CD4-positive, alpha-beta T cell treated with Interleukin-17A for 1 hour (primary cell): ENCODE measurements around the gene ERCC2.
"Not testable (repeated sequence)": the region's sequence is repeated elsewhere in the genome, so short reads cannot be mapped to it uniquely, and the experiment has no call there.

Experiments used
- DNase-seq: peaks from one replicate; pipeline ENCODE4 v3.0.0-alpha.2; 2020

The ERCC2 gene

DNA sequence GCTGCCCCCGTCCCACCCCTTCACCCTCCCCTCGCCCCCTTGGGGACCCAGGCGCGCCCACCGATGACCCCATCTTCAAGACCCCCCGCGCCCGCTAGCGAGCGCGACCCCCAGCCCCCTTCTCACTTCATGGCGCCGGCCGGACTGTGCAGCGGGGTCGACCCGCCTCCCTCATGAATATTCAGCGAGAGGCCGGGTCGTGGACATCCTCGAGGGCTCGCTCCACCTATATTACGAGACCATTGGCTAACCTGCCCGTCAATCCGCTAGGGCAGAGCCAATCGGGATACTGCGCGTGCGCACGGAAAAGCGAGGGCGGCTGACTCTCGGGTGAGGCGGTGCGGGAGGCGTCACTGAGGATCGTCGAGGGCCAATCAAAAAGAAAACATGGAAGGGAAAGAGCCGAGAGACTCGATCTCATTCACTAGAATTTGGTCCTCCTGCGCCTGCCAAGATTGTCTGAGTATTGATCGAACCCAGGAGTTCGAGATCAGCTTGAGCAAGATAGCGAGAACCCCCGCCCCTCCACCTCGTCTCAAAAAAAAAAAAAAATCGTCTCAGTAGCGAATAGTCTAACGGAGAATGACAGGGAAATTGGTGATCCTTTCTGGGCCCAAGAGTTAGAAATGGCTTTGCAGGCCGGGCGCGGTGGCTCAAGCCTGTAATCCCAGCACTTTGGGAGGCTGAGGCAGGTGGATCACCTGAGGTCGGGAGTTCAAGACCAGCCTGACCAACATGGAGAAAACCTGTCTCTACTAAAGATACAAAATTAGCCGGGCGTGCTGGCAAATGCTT, at the start of gene ERCC2:
ERCC2 (minus strand) TSS at position 164 of the 795 bp plus-strand sequence; CDS start at position 131, 33 bp downstream.
- DNase-seq: peak; percentile 100

DNA sequence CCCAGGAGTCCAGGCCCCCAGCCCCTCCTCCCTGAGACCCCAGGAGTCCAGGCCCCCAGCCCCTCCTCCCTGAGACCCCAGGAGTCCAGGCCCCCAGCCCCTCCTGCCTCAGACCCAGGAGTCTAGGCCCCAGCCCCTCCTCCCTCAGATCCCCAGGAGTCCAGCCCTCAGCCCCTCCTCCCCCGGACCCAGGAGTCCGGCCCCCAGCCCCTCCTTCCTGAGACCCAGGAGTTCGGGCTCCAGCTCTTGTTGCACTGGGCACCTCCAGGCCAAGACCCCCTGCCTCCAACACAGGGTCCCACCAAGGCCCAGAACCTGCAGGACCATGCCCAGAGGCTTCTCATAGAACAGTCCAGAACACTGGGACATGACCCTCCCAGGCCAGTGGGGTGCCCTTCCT, 49.5 kb upstream of the ERCC2 start:
- DNase-seq: no peak

DNA sequence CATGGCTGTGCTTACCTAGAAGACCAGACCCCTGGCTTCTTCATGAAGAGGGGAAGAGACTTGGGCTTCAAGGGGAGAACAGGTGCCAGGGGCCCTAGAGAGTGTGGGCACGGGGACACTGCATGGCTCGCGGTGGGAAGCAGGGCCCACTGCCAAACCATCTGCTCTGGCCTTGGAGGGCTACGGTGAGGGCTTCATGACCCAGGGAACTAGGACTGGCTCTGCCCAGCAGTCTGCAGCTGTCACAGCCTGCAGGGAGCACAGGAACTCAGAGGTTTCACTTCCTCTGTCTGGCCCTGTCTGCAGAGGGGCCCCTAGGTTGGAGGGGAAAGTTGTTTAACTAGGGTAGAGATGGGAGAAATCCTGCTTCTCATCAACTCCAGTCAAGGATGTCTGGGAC, 49.0 kb upstream of the ERCC2 start:
- no peak for DNase-seq

DNA sequence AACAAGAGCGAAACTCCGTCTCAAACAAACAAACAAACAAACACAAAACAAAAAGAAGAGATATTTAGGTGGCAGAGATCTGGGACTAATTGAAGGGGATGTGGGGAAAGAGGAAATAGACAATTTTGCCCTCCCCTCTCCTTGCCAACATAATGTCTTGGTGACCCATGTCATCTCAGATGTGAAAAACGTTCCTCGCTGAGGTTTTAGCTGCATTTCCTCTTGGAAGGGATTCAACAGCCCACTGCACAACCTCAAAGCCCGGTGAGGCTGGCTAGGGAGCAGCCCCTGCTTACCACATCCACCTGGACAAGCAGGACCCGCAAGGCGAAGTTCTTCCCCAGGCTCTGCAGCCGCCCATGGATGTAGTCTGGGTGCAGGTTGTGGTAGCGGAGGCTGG, 48.4 kb upstream of the ERCC2 start:
- no peak for DNase-seq

DNA sequence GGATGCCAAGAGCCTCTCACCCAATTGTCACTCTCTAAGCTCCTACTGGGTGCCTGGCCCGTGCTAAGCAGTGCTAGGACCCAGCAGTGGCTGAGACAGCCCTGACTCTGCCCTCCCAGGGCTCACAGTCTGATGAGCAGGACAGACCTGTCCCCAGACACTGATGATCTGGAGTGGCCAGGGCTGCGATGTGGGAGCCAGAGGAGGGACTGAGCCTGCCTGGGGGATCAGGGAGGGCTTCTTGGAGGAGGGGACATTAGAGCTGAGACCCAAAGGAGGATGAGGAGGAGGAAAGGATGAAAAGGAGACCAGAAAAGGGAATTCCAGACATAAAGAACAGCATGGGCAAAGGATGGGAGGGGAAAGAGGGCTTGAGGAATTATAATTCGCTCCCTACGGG, 46.8 kb upstream of the ERCC2 start:
- no peak for DNase-seq

DNA sequence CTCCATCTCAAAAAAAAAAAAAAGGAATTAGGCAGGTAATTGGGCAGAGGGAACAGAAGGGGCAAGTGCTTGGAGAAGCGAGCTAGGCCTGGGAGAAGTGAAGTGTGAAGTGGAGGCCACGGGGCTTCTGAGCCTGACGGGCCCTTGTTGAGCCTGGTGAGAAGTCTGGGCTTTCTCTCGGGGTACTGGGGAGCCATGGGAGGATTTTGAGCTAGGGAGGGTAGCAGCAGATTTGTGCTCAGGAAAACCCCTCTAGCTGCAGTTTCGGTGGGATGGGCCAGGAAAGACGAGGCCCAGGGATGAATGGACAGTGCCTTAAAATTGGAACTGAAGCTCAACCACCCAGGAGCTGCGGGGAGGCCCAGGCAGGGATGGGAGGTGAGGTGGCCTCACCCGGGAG, 44.1 kb upstream of the ERCC2 start:
- DNase-seq: no peak

DNA sequence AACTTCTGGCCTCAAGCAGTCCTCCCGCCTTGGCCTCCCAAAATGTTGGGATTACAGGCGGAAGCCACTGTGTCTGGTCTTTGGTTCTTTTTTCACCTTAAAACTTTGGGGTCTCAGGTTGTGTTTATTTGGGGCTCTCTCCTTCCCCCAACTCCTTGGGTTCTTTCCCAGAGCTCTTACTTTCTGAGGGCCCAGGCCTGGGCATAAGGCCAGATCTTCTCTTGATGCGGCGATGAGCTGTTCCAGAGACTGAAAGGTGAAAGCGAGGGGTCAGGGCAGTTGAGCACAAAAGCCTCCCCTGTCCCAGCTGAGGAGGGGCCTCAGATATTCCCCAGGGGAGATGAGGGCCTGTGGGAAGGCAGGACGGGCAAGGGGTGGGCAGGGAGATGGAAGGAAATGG, 43.1 kb upstream of the ERCC2 start:
- DNase-seq: no peak

DNA sequence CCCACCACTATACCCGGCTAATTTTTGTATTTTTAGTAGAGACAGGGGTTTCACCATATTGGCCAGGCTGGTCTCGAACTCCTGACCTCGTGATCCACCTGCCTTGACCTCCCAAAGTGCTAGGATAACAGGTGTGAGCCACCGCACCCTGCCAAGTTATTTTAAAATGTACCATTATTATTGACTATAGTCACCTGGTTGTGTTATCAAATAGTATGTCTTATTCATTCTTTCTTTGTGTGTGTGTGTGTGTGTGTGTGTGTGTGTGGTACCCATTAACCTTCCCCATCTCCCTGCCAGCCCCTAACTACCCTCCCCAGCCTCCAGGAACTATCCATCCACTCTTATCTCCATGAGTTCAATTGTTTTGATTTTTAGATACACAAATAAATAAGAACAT, 40.0 kb upstream of the ERCC2 start:
- DNase-seq: not testable (repeated sequence)

DNA sequence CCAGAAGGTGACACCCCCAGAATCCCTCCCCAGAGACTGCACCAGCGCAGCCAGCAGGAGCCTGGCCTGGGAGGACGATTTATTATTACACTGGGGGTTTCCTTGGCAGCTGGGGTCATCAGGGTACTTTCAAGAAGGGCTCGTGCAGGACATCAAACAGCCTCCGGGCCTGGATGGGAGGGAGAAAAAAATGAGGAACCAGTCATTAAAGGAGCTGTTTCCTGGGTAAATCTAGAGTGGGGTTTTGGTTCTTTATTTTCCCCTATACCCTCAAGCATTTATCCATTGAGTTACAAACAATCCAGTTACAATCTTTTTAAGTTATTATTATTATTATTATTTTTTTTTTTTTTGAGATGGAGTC, 39.2 kb upstream of the ERCC2 start:
- no peak for DNase-seq

DNA sequence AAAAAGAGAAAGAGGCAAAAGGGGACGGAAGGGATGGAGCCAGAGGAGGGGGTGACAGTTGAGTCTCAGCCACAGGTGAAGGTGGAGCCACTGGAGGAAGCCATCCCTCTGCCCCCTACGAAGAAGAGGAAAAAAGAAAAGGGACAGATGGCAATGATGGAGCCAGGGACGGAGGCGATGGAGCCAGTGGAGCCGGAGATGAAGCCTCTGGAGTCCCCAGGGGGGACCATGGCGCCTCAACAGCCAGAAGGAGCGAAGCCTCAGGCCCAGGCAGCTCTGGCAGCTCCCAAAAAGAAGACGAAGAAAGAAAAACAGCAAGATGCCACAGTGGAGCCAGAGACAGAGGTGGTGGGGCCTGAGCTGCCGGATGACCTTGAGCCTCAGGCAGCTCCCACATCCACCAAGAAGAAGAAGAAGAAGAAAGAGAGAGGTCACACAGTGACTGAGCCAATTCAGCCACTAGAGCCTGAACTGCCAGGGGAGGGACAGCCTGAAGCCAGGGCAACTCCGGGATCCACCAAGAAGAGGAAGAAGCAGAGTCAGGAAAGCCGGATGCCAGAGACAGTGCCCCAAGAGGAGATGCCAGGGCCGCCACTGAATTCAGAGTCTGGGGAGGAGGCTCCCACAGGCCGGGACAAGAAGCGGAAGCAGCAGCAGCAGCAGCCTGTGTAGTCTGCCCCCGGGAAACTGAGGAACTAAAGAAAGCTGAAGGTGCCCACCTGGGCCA, 38.6 kb upstream of the ERCC2 start:
- DNase-seq: no peak

DNA sequence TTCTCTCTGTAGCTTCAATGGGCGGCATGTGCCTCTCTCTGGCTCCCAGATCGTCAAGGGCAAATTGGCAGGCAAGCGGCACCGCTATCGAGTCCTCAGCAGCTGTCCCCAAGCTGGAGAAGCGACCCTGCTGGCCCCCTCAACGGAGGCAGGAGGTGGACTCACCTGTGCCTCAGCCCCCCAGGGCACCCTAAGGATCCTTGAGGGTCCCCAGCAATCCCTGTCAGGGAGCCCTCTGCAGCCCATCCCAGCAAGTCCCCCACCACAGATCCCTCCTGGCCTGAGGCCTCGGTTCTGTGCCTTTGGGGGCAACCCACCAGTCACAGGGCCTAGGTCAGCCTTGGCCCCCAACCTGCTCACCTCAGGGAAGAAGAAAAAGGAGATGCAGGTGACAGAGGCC, 37.7 kb upstream of the ERCC2 start:
- DNase-seq: no peak

DNA sequence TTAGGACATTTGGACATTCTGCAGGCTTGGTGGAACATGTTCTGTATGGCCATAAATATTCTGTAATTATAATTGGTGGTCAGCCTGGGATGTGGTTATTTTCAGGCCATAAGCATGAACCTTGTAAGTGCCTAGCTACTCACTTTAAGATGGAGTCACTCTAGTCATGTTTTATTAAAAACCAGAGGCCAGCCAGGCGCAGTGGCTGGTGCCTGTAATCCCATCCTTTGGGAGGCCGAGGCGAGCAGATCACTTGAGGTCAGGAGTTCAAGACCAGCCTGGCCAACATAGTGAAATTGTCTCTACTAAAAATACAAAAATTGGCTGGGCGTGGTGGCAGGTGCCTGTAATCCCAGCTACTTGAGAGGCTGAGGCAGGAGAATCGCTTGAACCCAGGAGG, 37.2 kb upstream of the ERCC2 start:
- not testable (repeated sequence) for DNase-seq

DNA sequence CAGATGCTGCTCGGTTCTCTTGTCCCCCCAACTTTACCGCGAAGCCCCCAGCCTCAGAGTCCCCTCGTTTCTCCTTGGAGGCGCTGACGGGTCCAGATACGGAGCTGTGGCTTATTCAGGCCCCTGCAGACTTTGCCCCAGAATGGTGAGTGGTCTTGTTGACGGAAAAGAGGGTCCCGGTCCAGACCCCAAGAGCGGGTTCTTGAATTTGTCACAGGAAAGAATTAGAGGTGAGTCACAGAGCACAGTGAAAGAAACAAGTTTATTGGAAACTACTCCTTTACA, 36.7 kb upstream of the ERCC2 start:
- DNase-seq: no peak

DNA sequence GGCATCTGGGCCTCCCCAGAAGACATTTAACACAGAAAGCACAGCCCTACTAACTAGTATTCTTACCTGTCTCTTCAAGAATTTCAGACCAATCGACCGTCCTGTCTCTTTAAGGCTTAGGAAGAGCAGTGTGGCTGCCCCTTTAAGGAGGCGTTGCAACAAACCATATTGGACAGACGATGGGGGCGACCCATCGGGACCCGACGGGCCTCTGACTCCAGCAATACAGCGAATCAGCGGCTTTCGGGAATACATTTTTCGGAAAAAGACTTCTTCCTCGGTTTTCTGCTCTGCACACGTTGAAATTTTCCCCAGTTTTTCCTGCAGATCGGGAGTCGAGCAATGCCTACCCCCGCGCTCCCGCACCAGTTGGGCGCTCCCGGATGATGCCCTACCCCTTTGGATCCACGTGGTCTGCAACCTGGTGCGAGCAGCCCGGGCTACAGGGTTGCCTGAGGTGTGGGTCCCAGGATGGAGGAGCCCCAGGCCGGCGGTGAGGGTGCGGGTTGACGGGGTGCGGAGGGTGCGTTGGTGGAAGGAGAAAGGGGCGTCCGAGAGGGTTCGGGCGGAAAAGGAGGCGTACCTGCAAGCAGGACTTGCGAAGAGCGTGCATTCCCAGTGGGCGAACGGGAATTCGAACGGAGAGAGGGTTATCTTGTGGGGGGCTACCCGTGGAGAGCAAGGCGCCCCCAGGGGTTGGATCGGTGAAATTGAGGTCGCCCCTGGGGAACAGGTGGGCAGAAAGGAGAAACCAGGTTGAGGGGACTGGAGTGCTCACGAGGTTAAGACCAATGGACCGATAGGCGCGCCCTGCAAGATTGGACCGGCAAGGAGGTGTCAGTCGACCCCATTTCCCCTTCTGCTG, 36.1 kb upstream of the ERCC2 start, which contains the start of gene POLR1G:
POLR1G (plus strand) TSS at position 419 of the 865 bp plus-strand sequence; CDS start at position 472, 53 bp downstream.
- peak; percentile 85 for DNase-seq

DNA sequence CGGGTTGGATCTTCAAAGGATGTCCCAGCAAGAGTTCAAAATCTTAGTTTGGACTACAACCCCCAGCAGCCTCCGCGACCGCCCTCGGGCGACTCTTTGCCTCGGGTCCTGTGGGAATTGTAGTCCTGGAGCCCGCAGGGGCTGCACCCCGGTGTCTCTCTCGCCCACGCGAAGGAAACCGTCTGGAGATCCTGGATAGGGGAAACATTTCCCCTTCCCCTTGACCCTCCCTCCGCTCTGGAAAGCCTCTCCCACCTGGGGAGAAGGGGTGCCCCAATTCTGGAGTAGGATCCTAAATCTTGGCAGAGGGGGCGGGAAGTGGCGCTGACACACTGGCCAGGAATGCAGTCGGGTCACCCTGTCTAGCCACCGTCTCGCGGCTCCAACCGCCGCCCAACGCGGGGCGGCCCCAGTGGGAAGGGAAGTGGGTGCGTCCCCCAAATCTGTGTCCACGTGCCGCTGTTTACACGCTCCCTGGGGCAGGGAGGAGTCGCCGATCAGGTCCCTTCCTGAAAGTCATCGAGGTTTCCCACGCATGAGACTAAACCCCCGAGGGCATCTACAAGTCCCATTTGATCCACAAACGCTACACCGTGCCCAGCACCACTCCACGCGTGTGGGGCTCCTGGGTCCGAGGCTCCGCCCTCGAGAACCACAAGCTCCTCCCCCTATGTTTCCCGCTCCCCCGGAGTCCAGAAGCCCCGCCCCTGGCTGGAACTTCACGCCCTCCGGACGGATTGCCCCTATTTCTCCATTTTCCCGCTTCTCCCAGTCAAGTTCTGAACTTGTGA, 35.3 kb upstream of the ERCC2 start:
- DNase-seq: peak; percentile 87

DNA sequence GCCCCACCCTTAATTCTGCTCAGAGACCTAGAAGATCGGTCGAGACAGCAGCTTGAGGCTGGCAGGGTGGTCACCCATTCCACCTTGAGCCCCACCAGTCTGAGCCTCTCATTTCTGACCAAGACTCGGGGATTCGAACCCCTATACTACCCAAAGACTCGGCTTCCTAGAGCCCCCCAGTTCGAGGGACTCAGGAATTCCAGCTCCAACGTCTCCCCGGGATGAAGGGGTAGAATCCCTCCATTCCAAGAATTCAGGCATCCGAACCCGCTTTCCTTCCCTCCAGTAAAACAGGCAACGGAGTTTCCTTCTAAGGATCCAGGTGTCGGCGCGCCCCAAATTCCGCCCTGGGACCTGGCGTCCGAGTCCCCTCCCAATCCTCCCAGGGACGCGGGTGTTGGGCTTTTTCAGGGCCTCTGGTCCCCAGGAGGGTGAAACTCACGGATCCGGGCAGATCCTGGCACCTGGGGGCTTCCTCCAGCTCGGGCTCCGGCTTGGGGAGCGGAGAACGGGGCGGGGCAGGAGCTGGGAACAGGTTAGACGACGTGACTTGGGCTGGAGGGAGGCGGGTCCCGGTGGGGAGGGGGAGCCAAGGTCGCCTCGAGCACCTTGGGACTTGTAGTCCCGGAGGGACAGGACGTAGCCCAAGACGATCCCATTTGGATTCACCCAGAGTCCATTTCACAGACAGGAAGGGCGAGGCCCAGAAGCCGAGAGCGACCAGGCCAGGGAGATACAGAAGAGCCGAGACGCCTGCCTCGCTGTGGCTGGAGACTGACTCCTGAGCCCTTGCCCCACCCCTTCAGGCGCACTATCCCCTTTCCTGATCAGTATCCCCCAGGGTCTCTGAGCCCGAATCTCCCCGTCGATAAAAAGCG, 34.4 kb upstream of the ERCC2 start, which contains the start of gene PPP1R13L:
PPP1R13L (minus strand) TSS at position 513 of the 878 bp plus-strand sequence. CDS start 6,751 bp downstream, outside the sequence.
- peak; percentile 56 for DNase-seq

DNA sequence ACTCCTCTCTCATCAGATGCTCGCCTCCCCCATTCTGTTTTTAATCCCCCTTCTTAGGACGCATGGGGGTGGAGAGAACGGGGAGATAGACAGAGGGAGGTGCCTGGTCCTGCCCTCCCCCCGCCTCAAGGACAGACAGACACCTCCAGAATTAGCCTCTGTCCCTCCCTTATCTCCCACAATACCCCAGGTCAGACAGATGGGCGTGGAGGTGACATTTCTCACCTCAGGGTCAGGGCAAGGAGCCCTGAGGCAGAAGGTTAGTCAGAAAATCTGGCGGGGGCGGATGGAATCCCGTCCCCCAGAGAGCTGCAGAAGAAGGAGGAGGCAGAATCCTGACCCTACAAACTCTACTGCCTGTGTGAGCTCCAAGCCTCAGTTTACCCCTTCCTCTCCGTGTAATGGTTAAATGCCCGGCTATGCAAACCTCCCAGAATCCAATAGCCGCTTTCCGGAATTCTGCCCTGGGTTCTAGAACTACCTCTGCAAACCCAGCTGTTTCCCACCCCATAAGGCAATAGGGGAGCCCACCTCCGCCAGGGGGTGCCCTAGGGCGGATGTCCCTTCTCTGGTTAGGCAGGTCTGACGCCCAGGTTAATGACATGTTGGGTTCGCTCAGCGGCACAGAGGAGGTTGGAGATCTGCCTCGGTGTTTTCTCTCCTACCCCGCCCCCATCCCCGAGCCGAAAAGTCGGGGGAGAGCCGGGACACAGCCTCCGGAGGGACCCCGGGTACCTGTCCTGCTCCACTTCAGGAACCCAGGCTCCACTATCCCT, 33.6 kb upstream of the ERCC2 start:
- peak; percentile 64 for DNase-seq

DNA sequence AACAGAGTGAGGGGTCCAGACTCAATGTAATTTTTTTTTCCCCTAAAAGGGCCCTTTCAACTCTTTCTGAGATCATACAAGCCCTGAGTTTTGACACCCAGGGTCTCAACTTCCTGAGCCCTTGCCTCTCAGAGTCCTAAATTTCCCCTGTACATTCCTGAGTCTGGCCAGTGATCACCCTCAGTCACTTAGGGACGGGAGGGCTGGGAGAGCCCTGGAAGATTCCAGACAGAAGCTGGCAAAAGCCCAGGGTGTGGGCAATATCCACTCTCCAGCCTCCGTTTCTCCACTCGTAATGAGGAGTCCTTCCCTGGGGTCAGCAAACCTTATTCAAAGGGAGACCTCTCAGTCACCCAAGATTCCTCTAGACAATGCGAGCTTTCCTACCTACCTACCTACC, 32.9 kb upstream of the ERCC2 start:
- DNase-seq: no peak

DNA sequence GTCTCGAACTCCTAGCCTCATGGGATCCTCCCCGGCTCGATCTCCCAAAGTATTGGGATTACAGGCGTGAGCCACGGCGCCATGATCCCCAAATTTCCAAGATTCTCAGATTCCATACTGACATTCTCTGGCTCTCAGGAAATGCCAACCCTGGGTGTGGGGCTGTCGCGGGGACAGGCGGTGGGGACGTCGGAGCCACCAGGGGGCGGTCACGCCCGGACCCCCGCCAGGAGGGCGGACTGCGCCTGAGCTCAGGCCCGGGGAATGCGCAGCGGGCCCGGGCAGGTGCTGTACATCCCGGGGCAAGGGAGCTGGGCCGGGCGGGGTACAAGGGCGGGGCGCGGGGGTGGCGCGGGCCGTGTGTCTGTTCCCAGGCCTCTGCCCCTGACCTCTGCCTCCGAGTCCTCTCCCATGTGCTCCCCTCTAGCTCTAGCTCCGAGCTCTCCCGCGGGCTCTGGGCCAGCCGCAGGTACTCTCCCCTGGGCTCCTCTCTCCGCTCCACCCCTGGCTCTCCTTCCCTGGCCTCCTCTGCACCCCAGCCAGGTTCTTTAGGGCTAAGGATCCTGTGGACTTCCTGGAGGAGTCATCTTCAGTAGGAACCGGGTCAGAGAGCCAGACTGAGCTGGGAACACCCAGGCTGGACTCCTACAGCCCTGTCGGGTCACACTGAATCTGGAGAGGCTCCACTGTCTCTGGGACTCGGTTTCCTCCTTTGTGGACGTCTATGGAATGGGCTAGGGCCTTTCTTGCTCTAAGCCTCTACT, 32.1 kb upstream of the ERCC2 start:
- peak; percentile 15 for DNase-seq

DNA sequence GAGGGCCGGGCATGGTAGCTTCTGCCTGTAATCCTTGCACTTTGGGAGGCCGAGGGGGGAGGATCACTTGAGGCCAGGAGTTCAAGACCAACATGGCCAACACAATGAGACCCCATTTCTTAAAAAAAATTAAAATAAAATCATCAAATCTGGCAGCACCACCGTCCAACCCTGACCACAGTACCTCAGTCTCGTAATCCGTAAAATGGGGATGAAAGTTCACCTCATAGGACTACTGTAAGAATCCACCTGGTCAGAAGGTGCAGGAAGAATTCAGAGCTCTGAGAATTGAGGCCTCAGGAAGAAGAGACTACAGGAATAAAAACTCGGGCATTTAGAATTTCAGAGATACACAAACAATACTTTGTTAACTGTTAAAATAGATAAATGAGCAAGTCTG, 31.4 kb upstream of the ERCC2 start:
- no peak for DNase-seq
